Osteoblast (primary cell): Measurements from ENCODE around the gene NIT2. TPM values are rescaled to one million over a fixed set of nuclear protein-coding genes. Genes with fewer than 3 reads are reported as not detected.

ENCODE experiments used
- DNase-seq: peaks from one replicate; pipeline ENCODE4 v3.0.0; 2011; ENCODE audit warnings: low spot score, mixed read lengths; ENCODE audit not compliant: insufficient read length; ENCODE audit errors: missing footprints
- H2AFZ ChIP-seq: 2 replicates; pipeline ENCODE4 v1.6.0; 2011; ENCODE audit warnings: mild to moderate bottlenecking, low read length
- H3K27ac ChIP-seq: 2 replicates; pipeline ENCODE4 v1.5.1; 2011; ENCODE audit warnings: mild to moderate bottlenecking, low read depth, low read length, moderate library complexity
- H3K27me3 ChIP-seq: 2 replicates; pipeline ENCODE4 v1.6.0; 2012; ENCODE audit warnings: mild to moderate bottlenecking, control low read depth, inconsistent platforms, low read length, moderate library complexity; ENCODE audit not compliant: insufficient read depth
- H3K36me3 ChIP-seq: 2 replicates; pipeline ENCODE4 v1.5.1; 2011; ENCODE audit warnings: mild to moderate bottlenecking, low read length, control low read depth, moderate library complexity; ENCODE audit not compliant: insufficient read depth
- H3K4me1 ChIP-seq: 2 replicates; pipeline ENCODE4 v1.5.1; 2011; ENCODE audit warnings: mild to moderate bottlenecking, low read length, control low read depth, moderate library complexity; ENCODE audit not compliant: insufficient read depth
- H3K4me2 ChIP-seq: 2 replicates; pipeline ENCODE4 v1.6.0; 2011; ENCODE audit warnings: mild to moderate bottlenecking, low read length; ENCODE audit not compliant: insufficient read depth
- H3K4me3 ChIP-seq: fragments of 200-600 bp; sonication (generic); 3 replicates; pipeline ENCODE4 v1.5.1; 2012; ENCODE audit warnings: mild to moderate bottlenecking, low read length, inconsistent platforms; ENCODE audit not compliant: insufficient read depth
- H3K79me2 ChIP-seq: 2 replicates; pipeline ENCODE4 v1.6.0; 2012; ENCODE audit warnings: mild to moderate bottlenecking, low read length, control low read depth, inconsistent platforms; ENCODE audit not compliant: insufficient read depth
- H3K9me3 ChIP-seq: 2 replicates; pipeline ENCODE4 v1.5.1; 2011; ENCODE audit warnings: low read depth, low read length, control low read depth
- H4K20me1 ChIP-seq: 2 replicates; pipeline ENCODE4 v1.6.0; 2012; ENCODE audit warnings: mild to moderate bottlenecking, low read length, control low read depth; ENCODE audit not compliant: insufficient read depth
- CTCF ChIP-seq: IDR thresholded peaks from 2 replicates; pipeline ENCODE4 v1.5.1; 2011; ENCODE audit warnings: mild to moderate bottlenecking, low read depth, low read length, moderate library complexity; ENCODE audit errors: extremely low read depth
- total RNA-seq: library from RNA; depleted of rRNA; stranded (reverse); fragments of >200 nt; gene quantifications from 2 replicates; pipeline ENCODE4 v1.2.3, GENCODE V29; 2012

NIT2 gene
- total RNA-seq, 1 donor = 18.1 TPM

GRCh38 chr3:100310355-100310965, 24.1 kb upstream of the NIT2 start:
- no peak overlapping the region for H2AFZ ChIP-seq
- H3K36me3 ChIP-seq = peaks cover 41% of the 10 kb centered on the region
- no peaks in the 10 kb centered on the region for H4K20me1 ChIP-seq
- H3K27ac ChIP-seq = no peak overlapping the region
- no peaks in the 10 kb centered on the region for H3K79me2 ChIP-seq
- no peaks in the 10 kb centered on the region for H3K9me3 ChIP-seq
- H3K4me1 ChIP-seq = peaks cover 8% of the 10 kb centered on the region
- TF ChIP-seq CTCF = no peak
- H3K27me3 ChIP-seq = no peaks in the 10 kb centered on the region
- H3K4me2 ChIP-seq = peak overlapping the region; percentile 5
- no peak overlapping the region for H3K4me3 ChIP-seq
- DNase-seq = no peak

DNA sequence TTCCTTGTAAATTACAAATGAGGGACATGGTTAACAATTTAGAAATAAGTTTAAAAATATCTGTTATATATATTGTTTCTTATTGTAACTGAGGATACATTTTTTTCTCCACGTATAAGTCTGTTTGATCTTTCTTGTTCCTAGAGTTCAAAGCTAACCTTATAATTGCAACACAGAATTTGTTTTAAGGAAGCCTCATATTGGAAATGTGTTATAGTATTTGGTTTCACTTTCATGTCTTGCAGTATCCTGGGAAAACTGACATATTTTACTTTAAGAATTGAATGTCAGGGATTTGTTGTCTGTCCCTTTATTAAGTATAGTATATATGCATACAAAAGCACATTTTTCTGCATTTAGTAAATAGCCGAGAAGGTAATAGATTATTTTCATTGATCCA, 23.5 kb upstream of the NIT2 start:
- no peak for TF ChIP-seq CTCF
- H3K27me3 ChIP-seq = no peaks in the 10 kb centered on the region
- no peak overlapping the region for H3K27ac ChIP-seq
- no peak overlapping the region for H3K4me3 ChIP-seq
- H3K4me1 ChIP-seq = peaks cover 8% of the 10 kb centered on the region
- H3K36me3 ChIP-seq = peaks cover 42% of the 10 kb centered on the region
- H3K9me3 ChIP-seq = no peaks in the 10 kb centered on the region
- no peaks in the 10 kb centered on the region for H3K79me2 ChIP-seq
- no peak overlapping the region for H2AFZ ChIP-seq
- peak overlapping the region; percentile 24 for H3K4me2 ChIP-seq
- DNase-seq = no peak
- H4K20me1 ChIP-seq = no peaks in the 10 kb centered on the region

- Histone ChIP-seq H3K4me2 (peak overlapping the region; percentile 54), H3K4me1 (peaks cover 8% of the 10 kb centered on the region), H2AFZ (no peak overlapping the region), H3K79me2 (no peaks in the 10 kb centered on the region), H3K27ac (peak overlapping the region; percentile 10), H3K4me3 (no peak overlapping the region), H3K27me3 (no peaks in the 10 kb centered on the region), H3K9me3 (no peaks in the 10 kb centered on the region), H4K20me1 (no peaks in the 10 kb centered on the region), H3K36me3 (peaks cover 39% of the 10 kb centered on the region)
- peak; percentile 65 for TF ChIP-seq CTCF
- no peak for DNase-seq
Measured at GRCh38 chr3:100316641-100317069, 17.9 kb upstream of the NIT2 start.

DNA sequence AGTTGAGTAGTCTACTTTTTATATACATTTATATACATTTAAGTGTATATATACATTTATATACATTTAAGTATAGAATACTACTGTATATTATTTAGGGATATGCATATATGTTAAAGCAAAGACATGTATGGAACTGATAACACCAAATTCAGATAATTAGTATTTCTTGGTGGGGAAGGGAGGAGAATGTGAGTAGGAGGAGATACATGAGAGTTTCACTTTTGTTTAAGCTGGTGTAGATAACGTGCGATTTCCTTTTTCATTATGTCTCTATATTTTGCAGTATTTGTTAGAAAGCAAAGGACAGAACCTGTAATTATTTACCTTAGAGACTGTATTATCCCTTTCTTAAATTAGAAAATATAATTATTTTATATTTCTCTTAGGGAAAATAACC, 16.6 kb upstream of the NIT2 start:
- Histone ChIP-seq H3K4me2 (no peak overlapping the region), H3K79me2 (no peaks in the 10 kb centered on the region), H3K27me3 (no peaks in the 10 kb centered on the region), H3K9me3 (no peaks in the 10 kb centered on the region), H2AFZ (no peak overlapping the region), H3K27ac (no peak overlapping the region), H3K4me1 (peaks cover 8% of the 10 kb centered on the region), H3K4me3 (no peak overlapping the region), H3K36me3 (peaks cover 43% of the 10 kb centered on the region), H4K20me1 (no peaks in the 10 kb centered on the region)
- DNase-seq = no peak
- TF ChIP-seq CTCF = no peak
